HEK293 (cell line): Measurements from ENCODE around the gene ZNF24.

ENCODE experiments used
- SP2 ChIP-seq: fragments of 450-650 bp; formaldehyde crosslinking; IDR thresholded peaks from 2 replicates; pipeline ENCODE4 v1.5.1; 2016; ENCODE audit warnings: missing biosample characterization, missing genetic modification characterization
- YY1 ChIP-seq: fragments of 450-650 bp; formaldehyde crosslinking; IDR thresholded peaks from 2 replicates; pipeline ENCODE4 v1.5.1; 2018; ENCODE audit warnings: missing biosample characterization, missing genetic modification characterization
- TF ChIP-seq, protein P1 (sequence below): fragments of 450-650 bp; formaldehyde crosslinking; IDR thresholded peaks from 2 replicates; pipeline ENCODE4 v1.5.1; 2016; ENCODE audit warnings: missing biosample characterization, missing genetic modification characterization

DNA sequence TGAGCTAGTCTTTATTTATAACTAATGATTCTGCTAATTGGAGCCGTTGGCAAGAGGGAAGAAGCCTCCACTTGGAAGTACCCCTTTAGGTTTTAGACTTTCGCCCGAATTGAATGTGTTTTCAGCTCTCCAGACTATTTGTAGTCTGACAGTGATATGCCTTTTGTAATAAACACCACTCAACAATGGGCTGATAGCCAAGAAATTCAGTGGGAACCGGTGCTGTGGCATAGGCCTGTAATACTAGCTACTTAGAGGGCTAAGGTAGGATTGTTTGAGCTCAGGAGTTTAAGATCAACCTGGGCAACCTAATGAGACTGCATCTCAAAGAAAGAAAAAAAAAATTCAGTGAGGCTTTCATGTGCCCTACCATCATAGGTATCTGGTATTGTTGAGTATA is 40.6 kb downstream of the ZNF24 start:
- TF ChIP-seq, protein P1, sequence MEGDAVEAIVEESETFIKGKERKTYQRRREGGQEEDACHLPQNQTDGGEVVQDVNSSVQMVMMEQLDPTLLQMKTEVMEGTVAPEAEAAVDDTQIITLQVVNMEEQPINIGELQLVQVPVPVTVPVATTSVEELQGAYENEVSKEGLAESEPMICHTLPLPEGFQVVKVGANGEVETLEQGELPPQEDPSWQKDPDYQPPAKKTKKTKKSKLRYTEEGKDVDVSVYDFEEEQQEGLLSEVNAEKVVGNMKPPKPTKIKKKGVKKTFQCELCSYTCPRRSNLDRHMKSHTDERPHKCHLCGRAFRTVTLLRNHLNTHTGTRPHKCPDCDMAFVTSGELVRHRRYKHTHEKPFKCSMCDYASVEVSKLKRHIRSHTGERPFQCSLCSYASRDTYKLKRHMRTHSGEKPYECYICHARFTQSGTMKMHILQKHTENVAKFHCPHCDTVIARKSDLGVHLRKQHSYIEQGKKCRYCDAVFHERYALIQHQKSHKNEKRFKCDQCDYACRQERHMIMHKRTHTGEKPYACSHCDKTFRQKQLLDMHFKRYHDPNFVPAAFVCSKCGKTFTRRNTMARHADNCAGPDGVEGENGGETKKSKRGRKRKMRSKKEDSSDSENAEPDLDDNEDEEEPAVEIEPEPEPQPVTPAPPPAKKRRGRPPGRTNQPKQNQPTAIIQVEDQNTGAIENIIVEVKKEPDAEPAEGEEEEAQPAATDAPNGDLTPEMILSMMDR (tag by site-specific recombination) = no peak
- TF ChIP-seq SP2 (no peak), YY1 (tag by site-specific recombination) (no peak)
